Erythroblast (primary cell): ENCODE measurements around the gene KCNV2.

Experiments
- DNase-seq, 2 experiments: peaks; one replicate each; lab custom pipeline; 2025; lab: John Stamatoyannopoulos, UW
- GATA1 ChIP-seq: IDR thresholded peaks from 2 replicates; pipeline ENCODE4 v1.6.1; 2011; ENCODE audit warnings: low read depth, mild to moderate bottlenecking, control low read depth, low read length, moderate library complexity
- POLR2A ChIP-seq: IDR thresholded peaks from 2 replicates; pipeline ENCODE4 v1.6.1; 2011; ENCODE audit warnings: mild to moderate bottlenecking, low read length

Gene KCNV2

GRCh38 chr9:2727966-2728613 lies 10.8 kb downstream of the KCNV2 start:
- no peak for TF ChIP-seq GATA1
- TF ChIP-seq POLR2A, result no peak
- DNase-seq, result peak; percentile 71 to 78

- DNase-seq, result peak in 1 of 2 experiments; percentile 11
- TF ChIP-seq GATA1 (no peak), POLR2A (no peak)
Observed at GRCh38 chr9:2729003-2729402, 11.7 kb downstream of the KCNV2 start.

GRCh38 chr9:2729721-2730120 lies 12.4 kb downstream of the KCNV2 start:
- DNase-seq, result no peak
- no peak for TF ChIP-seq POLR2A
- no peak for TF ChIP-seq GATA1

GRCh38 chr9:2730971-2731370 lies 13.7 kb downstream of the KCNV2 start:
- TF ChIP-seq POLR2A (no peak), GATA1 (no peak)
- no peak for DNase-seq

GRCh38 chr9:2732492-2732891 lies 15.2 kb downstream of the KCNV2 start:
- no peak for DNase-seq
- TF ChIP-seq GATA1 (no peak), POLR2A (no peak)

- TF ChIP-seq GATA1 (no peak), POLR2A (no peak)
- DNase-seq, result no peak
Observed at GRCh38 chr9:2740616-2741015, 23.3 kb downstream of the KCNV2 start.

- TF ChIP-seq POLR2A (no peak), GATA1 (no peak)
Observed at GRCh38 chr9:2741441-2742158, 24.3 kb downstream of the KCNV2 start.

GRCh38 chr9:2742214-2742613 lies 24.9 kb downstream of the KCNV2 start:
- no peak for TF ChIP-seq POLR2A
- TF ChIP-seq GATA1, result no peak
- DNase-seq, result no peak

More at GRCh38 chr9:2741441-2742158, 24.3 kb downstream of the KCNV2 start:
- no peak for DNase-seq

GRCh38 chr9:2743937-2744529 lies 26.7 kb downstream of the KCNV2 start:
- TF ChIP-seq POLR2A (no peak), GATA1 (no peak)
- peak; percentile 24 to 75 for DNase-seq

- TF ChIP-seq GATA1 (no peak), POLR2A (no peak)
- no peak for DNase-seq
Observed at GRCh38 chr9:2745560-2746380, 28.5 kb downstream of the KCNV2 start.

GRCh38 chr9:2749485-2749884 lies 32.2 kb downstream of the KCNV2 start:
- no peak for DNase-seq
- no peak for TF ChIP-seq GATA1
- no peak for TF ChIP-seq POLR2A

GRCh38 chr9:2755285-2755684 lies 38.0 kb downstream of the KCNV2 start:
- DNase-seq, result no peak
- TF ChIP-seq GATA1, result no peak
- TF ChIP-seq POLR2A, result no peak

GRCh38 chr9:2758162-2758897 lies 41.0 kb downstream of the KCNV2 start:
- no peak for TF ChIP-seq POLR2A
- TF ChIP-seq GATA1, result no peak
- DNase-seq, result no peak
